H1 (cell line): Measurements from ENCODE around the gene CACNA1A. TPM values are rescaled to one million over a fixed set of nuclear protein-coding genes. Genes with fewer than 3 reads are reported as not detected.

Experiments used
- CTCF ChIA-PET: fragments of 300-600 bp; sonication (Branson Sonifier 250); formaldehyde crosslinking; loops from one replicate; lab custom pipeline; 2021; ENCODE audit not compliant: partially characterized antibody; lab: Charles Lee
- POLR2A ChIA-PET: fragments of 300-600 bp; sonication (Branson Sonifier 250); formaldehyde crosslinking; loops from one replicate; lab custom pipeline; 2021; ENCODE audit warnings: inconsistent platforms; ENCODE audit not compliant: partially characterized antibody; lab: Charles Lee
- DNase-seq, 2 experiments: peaks; one replicate each; pipeline versions ENCODE4 v3.0.0 to v3.0.0-alpha.2; 2010 to 2022; ENCODE audit warnings: low spot score in 2 of 2, low read depth in 1 of 2, mixed read lengths in 1 of 2
- FAIRE-seq: peaks from 2 replicates; lab custom pipeline; 2011; peaks lifted over from hg19 to GRCh38; lab: Jason Lieb, UNC
- H2AFZ ChIP-seq: 2 replicates; pipeline ENCODE4 v1.8.1; 2012; ENCODE audit warnings: low read length, inconsistent platforms
- H2AK5ac ChIP-seq: 2 replicates; pipeline ENCODE4 v1.6.1; 2013; ENCODE audit warnings: low read depth, low read length
- H2BK120ac ChIP-seq: replicated peaks from 2 replicates; pipeline ENCODE3; 2013; ENCODE audit warnings: low read depth, low read length, inconsistent platforms
- H2BK12ac ChIP-seq: 2 replicates; pipeline ENCODE4 v1.6.1; 2013; ENCODE audit warnings: low read depth, low read length
- H2BK15ac ChIP-seq: 2 replicates; pipeline ENCODE4 v1.6.1; 2013; ENCODE audit warnings: low read length
- H2BK20ac ChIP-seq: 2 replicates; pipeline ENCODE4 v1.6.1; 2013; ENCODE audit warnings: low read length
- H2BK5ac ChIP-seq: 2 replicates; pipeline ENCODE4 v1.6.1; 2013; ENCODE audit warnings: low read depth, low read length
- H3K14ac ChIP-seq: 2 replicates; pipeline ENCODE4 v1.6.1; 2013; ENCODE audit warnings: inconsistent platforms; ENCODE audit not compliant: insufficient read length
- H3K18ac ChIP-seq: 2 replicates; pipeline ENCODE4 v1.6.1; 2013; ENCODE audit warnings: low read length; ENCODE audit errors: extremely low read depth
- H3K23ac ChIP-seq: 2 replicates; pipeline ENCODE4 v1.6.1; 2013; ENCODE audit warnings: inconsistent platforms; ENCODE audit not compliant: insufficient read length
- H3K23me2 ChIP-seq: 2 replicates; pipeline ENCODE4 v1.6.1; 2013; ENCODE audit warnings: low read depth, low read length
- H3K27ac ChIP-seq: 2 replicates; pipeline ENCODE4 v1.6.1; 2011; ENCODE audit warnings: low read depth, low read length, inconsistent platforms
- H3K27me3 ChIP-seq, 4 experiments: replicated peaks in 1 of 4; 1 replicate in 1 of 4; 2 replicates in 3 of 4; pipeline versions ENCODE4 v1.6.1 to v1.8.1; 2011 to 2013; ENCODE audit warnings: low read length in 3 of 4, mild to moderate bottlenecking in 3 of 4, inconsistent platforms in 2 of 4, mixed read lengths in 2 of 4, moderate library complexity in 1 of 4; ENCODE audit not compliant: control insufficient read depth in 3 of 4, insufficient read depth in 3 of 4; ENCODE audit errors: extremely low read depth in 1 of 4
- H3K36me3 ChIP-seq, 4 experiments: 2 replicates each; pipeline versions ENCODE4 v1.6.1 to v1.8.1; 2011 to 2013; ENCODE audit warnings: mild to moderate bottlenecking in 4 of 4, low read length in 3 of 4, moderate library complexity in 2 of 4, control low read depth in 1 of 4, inconsistent platforms in 1 of 4; ENCODE audit not compliant: insufficient read depth in 4 of 4, control insufficient read depth in 2 of 4
- H3K4ac ChIP-seq: replicated peaks from 2 replicates; pipeline ENCODE3; 2013; ENCODE audit warnings: low read length, low read depth, mixed read lengths, inconsistent platforms; ENCODE audit not compliant: insufficient read length
- H3K4me1 ChIP-seq, 4 experiments: replicated peaks in 1 of 4; 1 replicate in 1 of 4; 2 replicates in 3 of 4; pipeline versions ENCODE4 v1.6.1 to v1.8.1; 2011 to 2013; ENCODE audit warnings: low read length in 3 of 4, inconsistent platforms in 2 of 4, mixed read lengths in 1 of 4; ENCODE audit not compliant: insufficient read depth in 4 of 4, control insufficient read depth in 3 of 4
- H3K4me2 ChIP-seq, 2 experiments: 2 replicates each; pipeline versions ENCODE4 v1.6.1 to v1.8.1; 2011 to 2013; ENCODE audit warnings: low read depth in 2 of 2, low read length in 2 of 2, control low read depth in 1 of 2, inconsistent platforms in 1 of 2, mild to moderate bottlenecking in 1 of 2; ENCODE audit not compliant: insufficient read depth in 1 of 2
- H3K4me3 ChIP-seq, 4 experiments: fragments of 200-600, 300-600 bp in 1 of 4; sonication (generic), shearing (Covaris generic), sonication (Bioruptor Twin) in 1 of 4; 2 replicates each; pipeline versions ENCODE4 v1.5.1 to v1.8.1; 2011 to 2016; ENCODE audit warnings: low read length in 4 of 4, low read depth in 3 of 4, control low read depth in 2 of 4, inconsistent platforms in 2 of 4, mild to moderate bottlenecking in 2 of 4, mixed read lengths in 1 of 4, moderate library complexity in 1 of 4; ENCODE audit not compliant: insufficient read depth in 2 of 4; ENCODE audit errors: extremely low read depth in 1 of 4
- H3K56ac ChIP-seq: replicated peaks from 2 replicates; pipeline ENCODE3; 2013; ENCODE audit warnings: low read depth, mild to moderate bottlenecking, mixed read lengths, low read length, inconsistent platforms; ENCODE audit not compliant: insufficient read length
- H3K79me1 ChIP-seq: 2 replicates; pipeline ENCODE4 v1.6.1; 2013; ENCODE audit warnings: low read depth, low read length, control low read depth
- H3K79me2 ChIP-seq, 2 experiments: 2 replicates each; pipeline versions ENCODE4 v1.6.1 to v1.8.1; 2012 to 2013; ENCODE audit warnings: low read length in 2 of 2, mild to moderate bottlenecking in 2 of 2, inconsistent platforms in 1 of 2; ENCODE audit not compliant: insufficient read depth in 2 of 2, control insufficient read depth in 1 of 2
- H3K9ac ChIP-seq, 4 experiments: replicated peaks in 1 of 4; 1 replicate in 1 of 4; 2 replicates in 3 of 4; pipeline versions ENCODE4 v1.6.1 to v1.8.1; 2011 to 2013; ENCODE audit warnings: low read depth in 3 of 4, low read length in 3 of 4, control low read depth in 2 of 4, mild to moderate bottlenecking in 2 of 4, moderate library complexity in 2 of 4, inconsistent platforms in 1 of 4; ENCODE audit errors: extremely low read depth in 1 of 4
- H3K9me3 ChIP-seq, 2 experiments: 2 replicates each; pipeline versions ENCODE4 v1.6.1 to v1.8.1; 2012 to 2013; ENCODE audit warnings: mild to moderate bottlenecking in 2 of 2, moderate library complexity in 2 of 2, control low read depth in 1 of 2, inconsistent platforms in 1 of 2, low read depth in 1 of 2, low read length in 1 of 2, mixed read lengths in 1 of 2; ENCODE audit not compliant: insufficient read depth in 2 of 2
- H4K20me1 ChIP-seq, 2 experiments: replicated peaks in 1 of 2; 2 replicates each; pipeline versions ENCODE3 to v1.8.1; 2011 to 2013; ENCODE audit warnings: inconsistent platforms in 2 of 2, low read length in 2 of 2, mild to moderate bottlenecking in 1 of 2; ENCODE audit not compliant: insufficient read depth in 2 of 2, control insufficient read depth in 1 of 2
- H4K5ac ChIP-seq: 2 replicates; pipeline ENCODE4 v1.6.1; 2013; ENCODE audit warnings: low read length, low read depth, mixed read lengths, inconsistent platforms; ENCODE audit not compliant: insufficient read length
- H4K8ac ChIP-seq: 2 replicates; pipeline ENCODE4 v1.8.0; 2013; ENCODE audit warnings: mild to moderate bottlenecking, moderate library complexity, low read length, inconsistent platforms; ENCODE audit not compliant: insufficient read depth; ENCODE audit errors: extremely low read depth
- H4K91ac ChIP-seq: replicated peaks from 2 replicates; pipeline ENCODE3; 2013; ENCODE audit warnings: low read length, mixed read lengths, inconsistent platforms; ENCODE audit not compliant: insufficient read length
- ATF2 ChIP-seq: IDR thresholded peaks from 2 replicates; pipeline ENCODE4 v1.6.1; 2012; ENCODE audit warnings: low read length, inconsistent platforms
- CBX8 ChIP-seq: fragments of 300-800, 300-1000 bp; sonication (generic); IDR thresholded peaks from 2 replicates; pipeline ENCODE4 v1.7.1; 2016; ENCODE audit warnings: low read depth, low read length, borderline replicate concordance
- CEBPB ChIP-seq: IDR thresholded peaks from 2 replicates; pipeline ENCODE4 v1.6.1; 2012; ENCODE audit warnings: low read depth, low read length
- CTBP2 ChIP-seq: IDR thresholded peaks from 2 replicates; pipeline ENCODE4 v1.7.0; 2011; ENCODE audit warnings: borderline replicate concordance, mild to moderate bottlenecking, moderate library complexity, mixed read lengths, low read length; ENCODE audit not compliant: insufficient read depth, insufficient read length
- HDAC6 ChIP-seq: IDR thresholded peaks from one replicate; pipeline ENCODE4 v1.7.1; 2012; ENCODE audit warnings: low read depth, mild to moderate bottlenecking, inconsistent platforms, low read length, moderate library complexity
- JUN ChIP-seq: IDR thresholded peaks from 2 replicates; pipeline ENCODE4 v1.6.1; 2011; ENCODE audit warnings: low read depth, mild to moderate bottlenecking, improper control_type of control experiment, low read length
- NANOG ChIP-seq: IDR thresholded peaks from 2 replicates; pipeline ENCODE4 v1.6.1; 2011; ENCODE audit warnings: low read length, low read depth, mild to moderate bottlenecking, inconsistent platforms; ENCODE audit not compliant: insufficient read depth, poor library complexity, severe bottlenecking
- POLR2A ChIP-seq, 2 experiments: IDR thresholded peaks; 1 replicate in 1 of 2; 2 replicates in 1 of 2; pipeline ENCODE4 v1.6.1; 2011; ENCODE audit warnings: low read depth in 2 of 2, low read length in 2 of 2, mild to moderate bottlenecking in 2 of 2; ENCODE audit errors: control extremely low read depth in 1 of 2
- POLR2AphosphoS5 ChIP-seq: IDR thresholded peaks from 2 replicates; pipeline ENCODE4 v1.6.1; 2011; ENCODE audit warnings: low read depth, low read length
- POU5F1 ChIP-seq: IDR thresholded peaks from 2 replicates; pipeline ENCODE4 v1.6.1; 2011; ENCODE audit warnings: low read depth, mild to moderate bottlenecking, low read length, moderate library complexity
- RXRA ChIP-seq: IDR thresholded peaks from 2 replicates; pipeline ENCODE4 v1.6.1; 2011; ENCODE audit warnings: low read depth, mild to moderate bottlenecking, low read length, moderate library complexity; ENCODE audit not compliant: insufficient read depth
- SIN3A ChIP-seq, 2 experiments: IDR thresholded peaks in 1 of 2; conservative IDR thresholded peaks in 1 of 2; 2 replicates each; pipeline ENCODE4 v1.6.1; 2011 to 2012; ENCODE audit warnings: low read length in 2 of 2, improper control_type of control experiment in 1 of 2, low read depth in 1 of 2, mild to moderate bottlenecking in 1 of 2
- ZNF274 ChIP-seq: IDR thresholded peaks from 2 replicates; pipeline ENCODE4 v1.7.0; 2012; ENCODE audit warnings: low read length, borderline replicate concordance; ENCODE audit errors: extremely low read depth
- whole genome bisulfite sequencing, 2 experiments: shearing (Covaris generic) in 1 of 2; methylation state at CpG; one replicate each; pipeline versions ENCODE4 v1.1.6 to v1.1.7; 2013 to 2015; ENCODE audit warnings: low lambda C conversion rate in 2 of 2, mixed read lengths in 2 of 2, inconsistent platforms in 1 of 2, low coverage in 1 of 2, missing lambda C conversion rate in 1 of 2; ENCODE audit not compliant: insufficient replicate concordance in 2 of 2, insufficient coverage in 1 of 2, insufficient read length in 1 of 2; ENCODE audit errors: extremely low coverage in 1 of 2, missing lambda C conversion rate in 1 of 2; 5-methylcytosine and 5-hydroxymethylcytosine counted together
- polyA plus RNA-seq, 7 experiments: library from polyadenylated mRNA; depleted of rRNA in 3 of 7; stranded (reverse) in 5 of 7; unstranded in 2 of 7; fragments of >200 nt in 5 of 7; fragments of 200-250 nt in 2 of 7; gene quantifications; 1 replicate in 5 of 7; 2 replicates in 1 of 7; 4 replicates in 1 of 7; pipeline versions ENCODE4 v1.2.1 to v1.2.3, GENCODE V29; 2011 to 2013; ENCODE audit warnings: missing spikeins in 2 of 7, mixed read lengths in 2 of 7
- total RNA-seq: library from RNA; stranded (reverse); fragmentation: NEBNext Ultra II Directional; extraction: Animal tissue kit (Norgen Biotek cat#: 25700); gene quantifications from 2 replicates; pipeline ENCODE4 v1.2.1, GENCODE V29; 2021

CACNA1A gene
- total and polyA plus RNA-seq, 2 of the 8 experiments (the other 6 are each of a cell fraction or from before 2014, with no cell fraction given): 10.7 to 25.3 TPM

DNA sequence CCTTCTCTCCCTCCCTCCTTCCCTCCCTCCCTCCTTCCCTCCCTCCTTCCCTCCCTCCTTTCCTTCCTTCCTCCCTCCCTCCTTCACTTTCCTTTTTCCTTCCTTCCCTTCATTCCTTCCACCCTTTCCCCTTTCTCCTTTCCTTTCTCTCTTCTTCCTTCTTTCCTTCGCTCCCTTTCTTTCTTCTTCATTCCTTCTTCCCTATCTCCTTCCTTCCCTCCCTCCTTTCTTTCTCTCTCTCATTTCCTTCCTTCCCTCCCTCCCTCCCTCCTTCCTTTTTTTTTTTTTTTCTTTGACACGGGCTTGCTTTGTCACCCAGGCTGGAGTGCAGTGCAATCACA is 250.6 kb downstream of the CACNA1A start:
- Histone ChIP-seq H2BK15ac (no peak overlapping the region), H2BK12ac (no peak overlapping the region), H3K9ac (no peak overlapping the region), H3K79me1 (no peaks in the 10 kb centered on the region), H2BK5ac (no peak overlapping the region), H3K23me2 (no peaks in the 10 kb centered on the region), H3K79me2 (no peaks in the 10 kb centered on the region), H3K27ac (no peak overlapping the region), H3K36me3 (peaks cover 2 to 10% (median 5%) of the 10 kb centered on the region in 4 experiments; a peak in 7 of 8 replicates), H2AK5ac (no peak overlapping the region), H3K23ac (no peak overlapping the region), H3K9me3 (peaks cover 4 to 7% of the 10 kb centered on the region in 2 experiments; a peak in 2 of 4 replicates), H2BK20ac (no peak overlapping the region), H3K4ac (no peak overlapping the region), H3K4me1 (no peaks in the 10 kb centered on the region), H4K20me1 (no peaks in the 10 kb centered on the region), H4K91ac (no peak overlapping the region), H3K56ac (no peak overlapping the region), H3K27me3 (no peaks in the 10 kb centered on the region), H3K4me3 (no peak overlapping the region), H3K4me2 (no peak overlapping the region), H3K18ac (no peak overlapping the region), H3K14ac (no peak overlapping the region), H2BK120ac (no peak overlapping the region), H2AFZ (no peak overlapping the region), H4K5ac (no peak overlapping the region), H4K8ac (no peak overlapping the region)
- ChIA-PET CTCF (interaction anchor here (1.4 to 2.0 kb wide), 2 partner anchors 15 to 61 kb away, joined by 3 to 11 read pairs; no protein-coding TSS in a partner anchor), POLR2A (no interaction called here)
- FAIRE-seq (no peak), DNase-seq (no peak)
- 8 to 79% methylated on average over 1 of the region's 2 CpGs for WGBS, 2 experiments
- TF ChIP-seq POU5F1: no peak
- no peak for TF ChIP-seq NANOG
- no peak for TF ChIP-seq POLR2A (IDR thresholded peaks at IDR 0.05; ENCODE audit: control extremely low read depth in 1 of 2, low read depth in 2 of 2, low read length in 2 of 2)
- TF ChIP-seq POLR2AphosphoS5: no peak
- TF ChIP-seq HDAC6: no peak
- TF ChIP-seq CBX8: no peak
- no peak for TF ChIP-seq ATF2
- TF ChIP-seq JUN: no peak
- no peak for TF ChIP-seq SIN3A (conservative IDR thresholded peaks at IDR 0.05 in 1 of 2, IDR thresholded peaks at IDR 0.05 in 1 of 2; ENCODE audit: low read depth in 1 of 2, low read length in 2 of 2)
- no peak for TF ChIP-seq CEBPB
- TF ChIP-seq ZNF274: no peak
- TF ChIP-seq CTBP2: no peak
- no peak for TF ChIP-seq RXRA
